Psoas muscle (tissue), 8 donors: Measurements from ENCODE around the gene ARHGAP22. TPM values are rescaled to one million over a fixed set of nuclear protein-coding genes. Genes with fewer than 3 reads are reported as not detected.

Experiments used
- ATAC-seq, 4 donors: fragments of 200-7000 bp; cut with Tn5 transposase; one replicate each; pipeline ENCODE4 v1.9.1; 2020; ENCODE audit warnings: moderate library complexity in 3 of 4, mild to moderate bottlenecking in 2 of 4
- DNase-seq, 2 donors: peaks; one replicate each; pipeline ENCODE4 v3.0.0-alpha.2; 2020
- H3K27ac ChIP-seq: fragments of 200-600 bp; one replicate; pipeline ENCODE4 v1.8.0; 2022
- H3K27me3 ChIP-seq, 3 donors: fragments of 200-600 bp in 1 of 3; one replicate each; pipeline versions ENCODE4 v1.6.1 to v1.8.0; 2013 to 2022; ENCODE audit warnings: low read length in 2 of 3, mild to moderate bottlenecking in 2 of 3, moderate library complexity in 1 of 3; ENCODE audit not compliant: insufficient read depth in 3 of 3
- H3K36me3 ChIP-seq, 2 donors: fragments of 200-600 bp in 1 of 2; one replicate each; pipeline versions ENCODE4 v1.6.1 to v1.8.0; 2013 to 2022; ENCODE audit warnings: low read depth in 1 of 2, mild to moderate bottlenecking in 1 of 2, moderate library complexity in 1 of 2; ENCODE audit not compliant: insufficient read depth in 1 of 2
- H3K4me1 ChIP-seq: fragments of 200-600 bp; one replicate; pipeline ENCODE4 v1.8.0; 2022
- H3K4me3 ChIP-seq: fragments of 200-600 bp; one replicate; pipeline ENCODE4 v1.8.0; 2022; ENCODE audit warnings: mild to moderate bottlenecking
- H3K9me3 ChIP-seq: fragments of 200-600 bp; one replicate; pipeline ENCODE4 v1.8.0; 2022
- CTCF ChIP-seq: fragments of 200-600 bp; IDR thresholded peaks from one replicate; pipeline ENCODE4 v1.8.0; 2022; ENCODE audit warnings: antibody characterized with exemption
- WGBS, 3 donors: extraction: QIAGEN DNeasy Blood & Tissue Kit; methylation state at CpG; one replicate each; pipeline versions ENCODE4 v1.1.6 to v1.1.7; 2013; 5-methylcytosine and 5-hydroxymethylcytosine counted together
- intact Hi-C, 2 donors: fragments of 100-400 bp; cut with DNase I; formaldehyde crosslinking; loops; one replicate each; pipeline versions ENCODE4 v1.11.0 to v1.14.2; 2022
- polyA plus RNA-seq, 3 donors: library from polyadenylated mRNA; stranded (reverse); fragments of 200-250 nt; gene quantifications; one replicate each; pipeline ENCODE4 v1.2.3, GENCODE V29; 2013
- total RNA-seq, 4 donors: library from RNA; stranded (reverse); fragmentation: NEBNext Ultra II Directional in 2 of 4; extraction: Animal tissue kit (Norgen Biotek cat#: 25700) in 2 of 4; gene quantifications; one replicate each; pipeline versions ENCODE4 v1.2.1 to v1.2.4, GENCODE V29; 2021 to 2023
- donor health status: healthy with polysubstance abuse.
- donor health status: DM: no; HTN: no; CAD: no; lungs with moderate emphysema.
- donor health status: Bipolar disorder and iron deficiency.
- donor health status: healthy.
- donor health status: DM: yes; HTN: yes; CAD: no.
- donor health status: DM: no; HTN: no; CAD: no.
- donor health status: DM: no; HTN: no; CAD: no.
- donor health status: DM: yes; HTN: yes; CAD: no.

The ARHGAP22 gene
- total and polyA plus RNA-seq, 7 donors = 0.46 to 2.9 (median 1.6) TPM

GRCh38 chr10:48602401-48603135 lies 2.3 kb downstream of the ARHGAP22 start:
- no peaks in the 10 kb centered on the region for H3K4me1 ChIP-seq
- TF ChIP-seq CTCF = no peak
- peaks cover 0 to 21% (median 0%) of the 10 kb centered on the region in 3 donors for H3K27me3 ChIP-seq
- no peak overlapping the region for H3K27ac ChIP-seq
- intact Hi-C loops = no loop called here
- 87 to 93% (median 90%) methylated on average over 8 of the region's 8 CpGs for WGBS, 3 donors
- DNase-seq (no peak), ATAC-seq (no peak)
- H3K9me3 ChIP-seq = no peaks in the 10 kb centered on the region
- H3K4me3 ChIP-seq = no peak overlapping the region
- H3K36me3 ChIP-seq = no peaks in the 10 kb centered on the region

GRCh38 chr10:48601789-48602188 lies 3.1 kb downstream of the ARHGAP22 start:
- intact Hi-C loops = no loop called here
- TF ChIP-seq CTCF = no peak
- H3K4me1 ChIP-seq = no peaks in the 10 kb centered on the region
- 95 to 100% (median 97%) methylated on average over 1 of the region's 1 CpG for WGBS, 3 donors
- H3K9me3 ChIP-seq = no peaks in the 10 kb centered on the region
- H3K36me3 ChIP-seq = no peaks in the 10 kb centered on the region
- ATAC-seq (no peak), DNase-seq (no peak)
- H3K4me3 ChIP-seq = no peak overlapping the region
- peaks cover 0 to 21% (median 0%) of the 10 kb centered on the region in 3 donors for H3K27me3 ChIP-seq
- no peak overlapping the region for H3K27ac ChIP-seq

- intact Hi-C loops = no loop called here
- H3K36me3 ChIP-seq = no peaks in the 10 kb centered on the region
- TF ChIP-seq CTCF = no peak
- H3K4me3 ChIP-seq = no peak overlapping the region
- DNase-seq = no peak
- no peak for ATAC-seq
- no peaks in the 10 kb centered on the region for H3K4me1 ChIP-seq
- no peak overlapping the region for H3K27ac ChIP-seq
- H3K27me3 ChIP-seq = peaks cover 0 to 18% (median 0%) of the 10 kb centered on the region in 3 donors
- H3K9me3 ChIP-seq = no peaks in the 10 kb centered on the region
- WGBS, 3 donors = 92 to 96% (median 94%) methylated on average over 3 of the region's 3 CpGs
Observed at GRCh38 chr10:48600645-48601505, 4.0 kb downstream of the ARHGAP22 start.

DNA sequence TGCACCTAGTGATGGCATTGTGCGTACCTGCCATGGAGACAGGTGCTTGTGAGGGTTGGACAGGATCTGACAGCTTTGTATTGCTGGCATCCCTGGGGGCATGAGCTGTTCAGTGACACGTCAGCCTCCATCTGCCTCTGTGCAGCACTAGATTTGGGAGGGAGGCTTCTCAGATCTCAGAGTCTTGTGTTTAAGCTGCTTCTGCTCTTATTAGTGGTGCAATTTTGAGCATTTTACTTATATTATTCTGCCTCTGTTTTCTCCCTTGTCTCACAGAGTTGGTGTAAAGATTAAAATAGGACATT lies 5.1 kb downstream of the ARHGAP22 start:
- 81 to 88% (median 88%) methylated on average over 2 of the region's 2 CpGs for whole genome bisulfite sequencing, 3 donors
- H3K4me1 ChIP-seq = no peaks in the 10 kb centered on the region
- no peak for DNase-seq
- no peak for TF ChIP-seq CTCF
- no peak overlapping the region for H3K4me3 ChIP-seq
- H3K27ac ChIP-seq = no peak overlapping the region
- H3K27me3 ChIP-seq = peaks cover 0 to 18% (median 0%) of the 10 kb centered on the region in 3 donors
- H3K36me3 ChIP-seq = no peaks in the 10 kb centered on the region
- intact Hi-C loops = no loop called here
- H3K9me3 ChIP-seq = no peaks in the 10 kb centered on the region
- ATAC-seq = no peak
